ENCODE results near the gene WIPF3.
"Not testable (repeated sequence)": the region's sequence is repeated elsewhere in the genome, so short reads cannot be mapped to it uniquely, and the experiment has no call there.

WIPF3 gene

DNA sequence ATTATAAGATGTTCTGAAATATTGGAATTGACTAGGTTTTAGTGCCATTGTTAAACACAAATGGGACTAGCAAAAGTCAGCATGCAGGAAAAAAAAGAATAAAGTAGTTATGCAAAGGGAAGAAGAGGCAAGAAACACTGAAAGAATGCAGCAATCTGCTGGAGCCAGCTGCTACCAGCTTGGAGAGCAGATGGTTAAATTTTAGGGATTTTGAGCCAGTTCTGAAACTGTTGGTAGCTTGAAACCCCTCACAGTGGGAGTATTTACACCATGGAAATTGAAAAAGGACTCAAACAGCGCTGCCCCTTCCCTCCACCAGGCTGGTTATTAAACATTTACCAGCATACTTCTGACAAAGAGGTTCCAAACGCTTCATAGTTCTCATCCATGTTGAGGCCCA lies 142.3 kb downstream of the WIPF3 start:
- TF ChIP-seq POLR2AphosphoS5 (IDR thresholded peaks at IDR 0.05; ENCODE audit: low read depth, low read length) = no peak
- TF ChIP-seq POLR2A (IDR thresholded peaks at IDR 0.05; ENCODE audit: low read depth, low read length) = no peak
- TF ChIP-seq TAF1 (IDR thresholded peaks at IDR 0.05; ENCODE audit: borderline replicate concordance, low read depth, low read length) = no peak
- no peak for FAIRE-seq
- DNase-seq (ENCODE audit: insufficient read length) = no peak

DNA sequence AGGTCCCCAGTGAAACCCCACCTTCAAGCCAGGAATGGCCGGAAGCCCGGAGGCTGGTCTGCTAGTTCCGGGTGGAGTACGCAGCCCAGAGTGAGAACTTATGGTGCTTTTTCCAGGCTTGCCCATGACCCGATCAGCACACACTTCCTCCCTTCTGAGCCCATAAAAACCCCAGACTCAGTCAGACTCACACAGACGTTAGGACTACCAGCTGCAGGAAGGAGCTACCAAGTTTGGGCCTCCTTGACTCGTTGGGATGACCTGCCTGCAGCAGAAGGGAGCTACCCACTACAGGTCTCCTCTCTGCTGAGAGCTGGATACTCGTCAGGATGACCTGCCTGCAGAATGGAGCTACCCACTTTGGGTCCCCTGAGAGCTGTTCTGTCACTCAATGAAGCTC lies 144.2 kb downstream of the WIPF3 start:
- FAIRE-seq = no peak
- no peak for DNase-seq (ENCODE audit: insufficient read length)
- no peak for TF ChIP-seq TAF1 (IDR thresholded peaks at IDR 0.05; ENCODE audit: borderline replicate concordance, low read depth, low read length)
- TF ChIP-seq POLR2AphosphoS5 (IDR thresholded peaks at IDR 0.05; ENCODE audit: low read depth, low read length) = no peak
- TF ChIP-seq POLR2A (IDR thresholded peaks at IDR 0.05; ENCODE audit: low read depth, low read length) = no peak

DNA sequence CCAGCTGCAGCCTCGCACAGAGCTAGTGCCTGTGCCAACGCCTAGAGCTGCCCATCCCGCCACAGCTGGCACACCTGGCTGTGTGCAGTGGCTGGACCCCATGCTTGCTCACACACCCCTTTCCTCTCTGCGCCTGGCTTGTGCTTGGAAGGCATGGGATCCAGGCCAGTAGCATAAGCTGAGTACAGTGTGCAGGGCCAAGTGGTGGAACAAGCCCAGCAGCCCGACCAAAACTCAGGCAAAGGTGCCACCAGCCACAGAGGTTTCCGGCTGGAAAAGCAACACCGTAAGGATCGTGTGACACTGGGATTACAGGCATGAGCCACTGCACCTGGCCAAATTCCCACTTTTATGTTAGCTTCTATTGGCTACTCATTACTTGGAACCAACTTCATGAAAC lies 144.9 kb downstream of the WIPF3 start:
- no peak for FAIRE-seq
- TF ChIP-seq POLR2AphosphoS5 (IDR thresholded peaks at IDR 0.05; ENCODE audit: low read depth, low read length) = no peak
- no peak for TF ChIP-seq TAF1 (IDR thresholded peaks at IDR 0.05; ENCODE audit: borderline replicate concordance, low read depth, low read length)
- TF ChIP-seq POLR2A (IDR thresholded peaks at IDR 0.05; ENCODE audit: low read depth, low read length) = no peak
- no peak for DNase-seq (ENCODE audit: insufficient read length)

- TF ChIP-seq TAF1 (IDR thresholded peaks at IDR 0.05; ENCODE audit: borderline replicate concordance, low read depth, low read length) (no peak), POLR2AphosphoS5 (IDR thresholded peaks at IDR 0.05; ENCODE audit: low read depth, low read length) (no peak), POLR2A (IDR thresholded peaks at IDR 0.05; ENCODE audit: low read depth, low read length) (no peak)
- DNase-seq (ENCODE audit: insufficient read length) (no peak), FAIRE-seq (no peak)
Measured at GRCh38 chr7:29953726-29954347, 147.5 kb downstream of the WIPF3 start.

DNA sequence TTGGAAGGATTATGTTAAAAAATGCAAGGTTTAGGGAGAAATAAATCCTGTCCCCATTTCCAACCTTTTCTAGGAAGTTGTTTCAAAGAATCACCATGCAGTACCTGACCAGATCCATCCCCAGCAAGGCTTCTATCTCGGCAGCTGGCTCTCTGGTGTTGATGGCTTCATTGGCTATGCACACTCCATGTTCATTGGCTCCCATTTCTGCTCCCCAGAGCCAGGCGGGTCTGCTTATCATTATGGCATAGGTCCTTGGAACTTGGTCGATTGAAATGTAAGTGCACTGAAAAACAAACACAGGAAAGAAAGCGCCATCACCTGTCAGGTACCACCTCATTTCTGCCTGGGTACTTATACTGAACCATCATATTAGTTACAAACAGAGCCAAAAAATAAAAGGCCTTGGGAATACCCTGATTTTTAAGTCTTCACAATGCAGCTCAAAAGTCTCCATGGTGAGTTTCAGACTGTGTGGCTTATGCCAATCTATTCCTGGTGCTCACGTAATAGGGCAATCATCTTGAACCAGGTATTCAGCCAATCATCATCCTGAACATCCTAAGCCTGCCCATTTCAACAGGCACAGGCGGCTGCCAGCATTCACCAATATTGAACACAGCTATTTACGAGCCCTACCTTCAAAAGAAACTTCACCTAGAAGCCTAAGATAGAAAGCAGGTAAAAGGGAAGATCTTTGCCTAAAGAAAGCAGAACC lies 148.9 kb downstream of the WIPF3 start:
- TF ChIP-seq TAF1 (IDR thresholded peaks at IDR 0.05; ENCODE audit: borderline replicate concordance, low read depth, low read length) = no peak
- no peak for TF ChIP-seq POLR2A (IDR thresholded peaks at IDR 0.05; ENCODE audit: low read depth, low read length)
- no peak for TF ChIP-seq POLR2AphosphoS5 (IDR thresholded peaks at IDR 0.05; ENCODE audit: low read depth, low read length)
- no peak for DNase-seq (ENCODE audit: insufficient read length)
- FAIRE-seq = no peak

- FAIRE-seq (peak; percentile 65), DNase-seq (ENCODE audit: insufficient read length) (peak; percentile 21)
- TF ChIP-seq TAF1 (IDR thresholded peaks at IDR 0.05; ENCODE audit: borderline replicate concordance, low read depth, low read length) (no peak), POLR2AphosphoS5 (IDR thresholded peaks at IDR 0.05; ENCODE audit: low read depth, low read length) (no peak), POLR2A (IDR thresholded peaks at IDR 0.05; ENCODE audit: low read depth, low read length) (no peak)
Measured at GRCh38 chr7:29955799-29956486, 149.6 kb downstream of the WIPF3 start.

DNA sequence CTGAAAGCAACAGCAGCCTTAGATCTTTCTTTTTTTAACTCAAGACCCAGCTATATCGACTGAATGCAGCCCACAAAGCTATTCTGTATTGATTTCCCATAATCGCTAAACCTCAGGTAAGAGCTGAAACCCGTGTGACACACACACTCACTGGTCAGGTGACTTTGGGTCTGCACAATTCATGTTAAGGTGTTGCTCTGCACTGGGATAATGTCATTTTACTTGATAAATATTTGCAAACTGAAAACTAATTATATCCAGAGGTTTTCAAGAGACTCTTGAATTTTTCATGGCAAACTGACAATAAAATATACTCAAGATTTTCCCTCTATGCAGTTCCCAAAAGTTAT lies 150.2 kb downstream of the WIPF3 start:
- no peak for FAIRE-seq
- TF ChIP-seq TAF1 (IDR thresholded peaks at IDR 0.05; ENCODE audit: borderline replicate concordance, low read depth, low read length) (no peak), POLR2AphosphoS5 (IDR thresholded peaks at IDR 0.05; ENCODE audit: low read depth, low read length) (no peak), POLR2A (IDR thresholded peaks at IDR 0.05; ENCODE audit: low read depth, low read length) (no peak)
- no peak for DNase-seq (ENCODE audit: insufficient read length)

DNA sequence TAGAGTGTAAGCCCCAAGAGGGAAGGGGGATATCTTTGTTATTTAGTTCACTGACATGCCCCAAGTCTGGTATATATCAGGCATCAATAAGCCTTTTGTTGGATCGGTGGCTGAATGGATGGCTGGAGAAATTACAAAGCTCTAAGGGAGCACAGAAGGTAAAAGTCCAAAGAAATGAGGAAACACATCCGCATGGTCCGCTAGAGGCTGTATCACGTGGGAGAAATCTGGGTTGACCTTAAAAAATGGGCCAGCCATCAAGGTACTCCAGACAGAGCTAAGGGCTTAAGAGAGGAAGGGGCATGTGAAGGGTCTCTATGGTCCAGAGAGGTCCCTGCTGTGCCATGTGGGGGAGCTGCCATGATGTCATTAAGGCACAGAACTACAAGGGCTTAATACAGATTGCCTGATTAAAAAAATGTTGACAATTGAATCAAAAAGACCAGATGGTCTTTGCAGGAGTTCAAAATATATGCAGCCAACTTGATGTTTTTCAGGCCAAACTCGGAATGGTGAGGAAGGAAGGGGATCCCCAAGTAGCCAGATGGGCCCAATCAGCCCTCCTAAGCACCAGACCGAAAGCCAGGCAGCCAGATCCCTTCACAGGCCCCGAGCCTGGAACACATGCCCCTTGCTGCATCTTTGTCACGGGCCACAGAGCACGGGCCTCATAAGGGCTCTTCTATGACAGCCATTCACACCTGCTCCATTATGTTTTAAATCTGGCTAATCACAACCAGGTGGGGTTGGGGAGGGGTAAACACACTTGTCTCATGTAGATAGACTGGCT lies 151.4 kb downstream of the WIPF3 start:
- peak; percentile 42 for FAIRE-seq
- DNase-seq (ENCODE audit: insufficient read length) = no peak
- TF ChIP-seq POLR2AphosphoS5 (IDR thresholded peaks at IDR 0.05; ENCODE audit: low read depth, low read length) (no peak), POLR2A (IDR thresholded peaks at IDR 0.05; ENCODE audit: low read depth, low read length) (no peak), TAF1 (IDR thresholded peaks at IDR 0.05; ENCODE audit: borderline replicate concordance, low read depth, low read length) (no peak)

DNA sequence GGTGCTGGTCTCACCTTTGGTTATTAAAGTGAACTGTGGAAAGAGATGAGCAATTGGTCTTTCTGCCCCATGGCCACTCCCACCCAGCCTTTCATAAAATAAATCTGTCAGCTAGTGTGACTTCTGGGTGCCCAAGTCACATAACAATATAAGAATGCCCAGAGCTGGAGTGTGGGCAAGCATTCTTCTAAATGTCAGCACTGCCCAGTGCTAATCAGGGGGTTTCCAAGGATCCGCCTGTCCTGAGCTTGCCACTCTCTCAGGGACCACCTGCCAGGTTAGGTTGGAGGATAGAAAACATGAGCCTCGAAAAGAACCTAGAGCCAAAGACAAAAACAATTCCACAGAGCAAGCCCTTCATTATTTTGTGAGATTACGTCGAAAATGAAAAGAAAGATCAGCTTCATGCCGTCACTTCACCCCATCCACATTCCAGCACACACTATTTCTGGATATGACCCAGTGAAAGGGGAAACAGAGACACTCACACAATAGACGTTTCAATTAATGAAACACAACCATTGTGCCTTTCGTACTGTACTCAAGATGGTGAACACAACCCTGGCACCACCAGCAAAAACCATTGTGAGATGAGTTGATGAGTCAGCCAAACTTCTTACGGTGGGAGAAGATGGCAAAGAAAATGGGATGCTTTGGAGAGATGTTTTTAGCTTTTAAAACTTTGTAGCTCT lies 152.5 kb downstream of the WIPF3 start:
- FAIRE-seq (no peak), DNase-seq (ENCODE audit: insufficient read length) (no peak)

DNA sequence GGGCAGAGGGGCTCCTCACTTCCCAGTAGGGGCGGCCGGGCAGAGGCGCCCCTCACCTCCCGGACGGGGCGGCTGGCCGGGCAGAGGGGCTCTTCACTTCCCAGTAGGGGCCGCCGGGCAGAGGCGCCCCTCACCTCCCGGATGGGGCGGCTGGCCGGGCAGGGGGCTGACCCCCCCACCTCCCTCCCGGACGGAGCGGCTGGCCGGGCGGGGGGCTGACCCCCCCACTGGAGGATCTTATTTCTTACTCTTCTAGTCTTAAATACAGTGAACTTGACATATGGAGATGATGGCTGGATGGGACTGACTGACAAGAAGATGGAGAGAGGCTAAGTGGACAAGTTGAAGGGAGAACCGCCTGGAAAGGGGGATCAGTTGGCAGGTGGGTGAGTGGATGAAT lies 155.3 kb downstream of the WIPF3 start:
- not testable (repeated sequence) for DNase-seq (ENCODE audit: insufficient read length); FAIRE-seq

More for the DNA sequence above, 152.5 kb downstream of the WIPF3 start:
- no peak for TF ChIP-seq TAF1 (IDR thresholded peaks at IDR 0.05; ENCODE audit: borderline replicate concordance, low read depth, low read length)
- TF ChIP-seq POLR2A (IDR thresholded peaks at IDR 0.05; ENCODE audit: low read depth, low read length) = no peak
- TF ChIP-seq POLR2AphosphoS5 (IDR thresholded peaks at IDR 0.05; ENCODE audit: low read depth, low read length) = no peak

- FAIRE-seq = no peak
- no peak for DNase-seq (ENCODE audit: insufficient read length)
Measured at GRCh38 chr7:29962035-29962434, 155.7 kb downstream of the WIPF3 start.

More at GRCh38 chr7:29962035-29962434, 155.7 kb downstream of the WIPF3 start:
- TF ChIP-seq POLR2AphosphoS5 (IDR thresholded peaks at IDR 0.05; ENCODE audit: low read depth, low read length) (no peak), TAF1 (IDR thresholded peaks at IDR 0.05; ENCODE audit: borderline replicate concordance, low read depth, low read length) (no peak), POLR2A (IDR thresholded peaks at IDR 0.05; ENCODE audit: low read depth, low read length) (no peak)
